IMR-90 (cell line): ENCODE measurements around the gene RIMBP2.

ENCODE experiments used
- BHLHE40 ChIP-seq: fragments of 150-350 bp; IDR thresholded peaks from 2 replicates; pipeline ENCODE4 v1.6.1; 2016; ENCODE audit warnings: mild to moderate bottlenecking, low read depth, low read length
- CHD1 ChIP-seq: IDR thresholded peaks from 2 replicates; pipeline ENCODE4 v1.6.1; 2012; ENCODE audit warnings: low read depth, low read length, improper control_type of control experiment
- MAFK ChIP-seq: IDR thresholded peaks from 2 replicates; pipeline ENCODE4 v1.6.1; 2012; ENCODE audit warnings: low read depth, low read length, improper control_type of control experiment
- MAZ ChIP-seq: IDR thresholded peaks from 2 replicates; pipeline ENCODE4 v1.6.1; 2012; ENCODE audit warnings: low read depth, mild to moderate bottlenecking, low read length, improper control_type of control experiment, moderate library complexity, borderline replicate concordance
- POLR2A ChIP-seq: IDR thresholded peaks from 2 replicates; pipeline ENCODE4 v1.6.1; 2012; ENCODE audit warnings: mild to moderate bottlenecking, low read depth, low read length
- RAD21 ChIP-seq: IDR thresholded peaks from 2 replicates; pipeline ENCODE4 v1.6.1; 2012; ENCODE audit warnings: low read length, improper control_type of control experiment
- RCOR1 ChIP-seq: IDR thresholded peaks from 2 replicates; pipeline ENCODE4 v1.6.1; 2012; ENCODE audit warnings: mild to moderate bottlenecking, low read length, improper control_type of control experiment; ENCODE audit not compliant: insufficient replicate concordance
- RFX5 ChIP-seq: IDR thresholded peaks from 2 replicates; pipeline ENCODE4 v1.8.0; 2012; ENCODE audit warnings: low read depth, mild to moderate bottlenecking, low read length, moderate library complexity
- SMC3 ChIP-seq: fragments of 150-350 bp; IDR thresholded peaks from 2 replicates; pipeline ENCODE4 v1.6.1; 2016; ENCODE audit warnings: low read depth, mild to moderate bottlenecking, antibody characterized with exemption, low read length, moderate library complexity
- TF ChIP-seq, protein P1 (sequence below): conservative IDR thresholded peaks from 2 replicates; pipeline ENCODE4 v1.5.1; 2012; ENCODE audit warnings: mild to moderate bottlenecking, low read depth, low read length, improper control_type of control experiment
- TF ChIP-seq, protein P2 (sequence below): fragments of 150-350 bp; IDR thresholded peaks from 2 replicates; pipeline ENCODE4 v1.6.1; 2017; ENCODE audit warnings: mild to moderate bottlenecking, antibody characterized with exemption, low read length, low read depth

DNA sequence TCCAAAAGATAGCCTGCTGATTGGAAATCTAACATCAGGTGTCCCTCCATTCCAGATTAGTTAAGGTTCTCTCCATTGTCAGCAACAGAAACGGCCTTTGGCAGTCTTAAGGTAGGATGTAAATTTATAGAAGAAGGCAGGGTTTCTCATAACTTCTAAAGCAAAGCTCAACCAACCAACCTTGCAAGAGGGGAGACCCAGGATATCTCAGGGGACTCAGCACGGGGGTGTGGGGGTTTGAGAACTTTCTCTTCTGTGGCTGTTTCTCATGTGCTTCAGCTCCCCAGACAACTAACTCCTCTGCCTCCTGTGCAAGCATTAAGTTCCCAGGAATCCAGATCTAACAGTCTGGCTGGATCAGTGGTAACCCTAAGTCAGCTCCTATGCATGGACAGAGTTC is 148.1 kb downstream of the RIMBP2 start:
- no peak for TF ChIP-seq RCOR1
- TF ChIP-seq, protein P1, sequence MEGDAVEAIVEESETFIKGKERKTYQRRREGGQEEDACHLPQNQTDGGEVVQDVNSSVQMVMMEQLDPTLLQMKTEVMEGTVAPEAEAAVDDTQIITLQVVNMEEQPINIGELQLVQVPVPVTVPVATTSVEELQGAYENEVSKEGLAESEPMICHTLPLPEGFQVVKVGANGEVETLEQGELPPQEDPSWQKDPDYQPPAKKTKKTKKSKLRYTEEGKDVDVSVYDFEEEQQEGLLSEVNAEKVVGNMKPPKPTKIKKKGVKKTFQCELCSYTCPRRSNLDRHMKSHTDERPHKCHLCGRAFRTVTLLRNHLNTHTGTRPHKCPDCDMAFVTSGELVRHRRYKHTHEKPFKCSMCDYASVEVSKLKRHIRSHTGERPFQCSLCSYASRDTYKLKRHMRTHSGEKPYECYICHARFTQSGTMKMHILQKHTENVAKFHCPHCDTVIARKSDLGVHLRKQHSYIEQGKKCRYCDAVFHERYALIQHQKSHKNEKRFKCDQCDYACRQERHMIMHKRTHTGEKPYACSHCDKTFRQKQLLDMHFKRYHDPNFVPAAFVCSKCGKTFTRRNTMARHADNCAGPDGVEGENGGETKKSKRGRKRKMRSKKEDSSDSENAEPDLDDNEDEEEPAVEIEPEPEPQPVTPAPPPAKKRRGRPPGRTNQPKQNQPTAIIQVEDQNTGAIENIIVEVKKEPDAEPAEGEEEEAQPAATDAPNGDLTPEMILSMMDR: no peak
- no peak for TF ChIP-seq POLR2A
- TF ChIP-seq MAZ: no peak
- TF ChIP-seq, protein P2, sequence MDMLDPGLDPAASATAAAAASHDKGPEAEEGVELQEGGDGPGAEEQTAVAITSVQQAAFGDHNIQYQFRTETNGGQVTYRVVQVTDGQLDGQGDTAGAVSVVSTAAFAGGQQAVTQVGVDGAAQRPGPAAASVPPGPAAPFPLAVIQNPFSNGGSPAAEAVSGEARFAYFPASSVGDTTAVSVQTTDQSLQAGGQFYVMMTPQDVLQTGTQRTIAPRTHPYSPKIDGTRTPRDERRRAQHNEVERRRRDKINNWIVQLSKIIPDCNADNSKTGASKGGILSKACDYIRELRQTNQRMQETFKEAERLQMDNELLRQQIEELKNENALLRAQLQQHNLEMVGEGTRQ: no peak
- no peak for TF ChIP-seq SMC3
- no peak for TF ChIP-seq MAFK
- no peak for TF ChIP-seq RAD21
- TF ChIP-seq RFX5: no peak
- no peak for TF ChIP-seq CHD1
- TF ChIP-seq BHLHE40: no peak
